SK-N-SH (cell line): ENCODE data around the gene GEMIN8. TPM values are rescaled to one million over a fixed set of nuclear protein-coding genes. Genes with fewer than 3 reads are reported as not detected.

ENCODE experiments used
- CTCF ChIA-PET: fragments of 300-600, 350-600 bp; formaldehyde crosslinking; extraction: SDS; loops from one replicate; lab custom pipeline; 2021; lab: Yijun Ruan, JAX
- POLR2A ChIA-PET: fragments of 350-600 bp; sonication (Branson Sonifier 250); formaldehyde crosslinking; extraction: SDS; loops from one replicate; lab custom pipeline; 2020; ENCODE audit warnings: antibody characterized with exemption, inconsistent platforms; lab: Yijun Ruan, JAX
- DNase-seq: peaks from one replicate; pipeline ENCODE4 v3.0.0; 2012
- H2AFZ ChIP-seq: fragments of 200-600 bp; sonication (generic); 2 replicates; pipeline ENCODE4 v1.8.1; 2016; ENCODE audit warnings: antibody characterized with exemption, mild to moderate bottlenecking, low read depth
- H3F3A ChIP-seq: fragments of 200-600 bp; sonication (generic); replicated peaks from 2 replicates; pipeline ENCODE3; 2016; ENCODE audit warnings: antibody characterized with exemption, mild to moderate bottlenecking; ENCODE audit not compliant: insufficient read depth
- H3K27ac ChIP-seq, 2 experiments: fragments of 200-500 bp in 1 of 2; fragments of 200-600 bp in 1 of 2; sonication (Bioruptor generic) in 1 of 2; sonication (generic), shearing (Covaris generic) in 1 of 2; 2 replicates each; pipeline versions ENCODE4 v1.5.1 to v1.6.1; 2014 to 2016; ENCODE audit warnings: low read depth in 2 of 2, inconsistent platforms in 1 of 2, low read length in 1 of 2, mild to moderate bottlenecking in 1 of 2, mixed read lengths in 1 of 2
- H3K27me3 ChIP-seq: fragments of 200-600 bp; sonication (generic), shearing (Covaris generic); 2 replicates; pipeline ENCODE4 v1.6.1; 2016; ENCODE audit warnings: mixed run types; ENCODE audit not compliant: insufficient read depth
- H3K36me3 ChIP-seq, 2 experiments: fragments of 200-500 bp in 1 of 2; fragments of 200-600 bp in 1 of 2; sonication (Bioruptor generic) in 1 of 2; sonication (generic) in 1 of 2; replicated peaks in 1 of 2; 2 replicates each; pipeline versions ENCODE3 to v1.5.1; 2014 to 2016; ENCODE audit warnings: low read length in 1 of 2, mild to moderate bottlenecking in 1 of 2; ENCODE audit not compliant: insufficient read depth in 2 of 2, control insufficient read depth in 1 of 2
- H3K4me1 ChIP-seq, 2 experiments: fragments of 200-500 bp in 1 of 2; fragments of 200-600 bp in 1 of 2; sonication (Bioruptor generic) in 1 of 2; sonication (generic), shearing (Covaris generic) in 1 of 2; 2 replicates each; pipeline versions ENCODE4 v1.5.1 to v1.6.1; 2014 to 2016; ENCODE audit warnings: low read depth in 1 of 2, low read length in 1 of 2, mixed run types in 1 of 2; ENCODE audit not compliant: insufficient read depth in 2 of 2, control insufficient read depth in 1 of 2
- H3K4me2 ChIP-seq: fragments of 200-600 bp; sonication (generic), shearing (Covaris generic); 2 replicates; pipeline ENCODE4 v1.6.1; 2017; ENCODE audit warnings: mixed run types
- H3K4me3 ChIP-seq, 2 experiments: fragments of 200-500 bp in 1 of 2; fragments of 200-600 bp in 1 of 2; sonication (Bioruptor generic) in 1 of 2; sonication (generic), shearing (Covaris generic) in 1 of 2; 2 replicates each; pipeline versions ENCODE4 v1.5.1 to v1.8.1; 2014 to 2016; ENCODE audit warnings: low read depth in 2 of 2, inconsistent platforms in 1 of 2, low read length in 1 of 2, mild to moderate bottlenecking in 1 of 2, mixed read lengths in 1 of 2, moderate library complexity in 1 of 2
- H3K79me2 ChIP-seq: fragments of 200-600 bp; sonication (generic); 2 replicates; pipeline ENCODE4 v1.8.1; 2017; ENCODE audit warnings: mild to moderate bottlenecking; ENCODE audit not compliant: insufficient read depth
- H3K9ac ChIP-seq: fragments of 200-600 bp; sonication (generic); 2 replicates; pipeline ENCODE4 v1.6.1; 2017; ENCODE audit warnings: mixed run types
- H3K9me2 ChIP-seq: fragments of 200-600 bp; sonication (generic); 2 replicates; pipeline ENCODE4 v1.6.1; 2017; ENCODE audit warnings: mixed run types
- H3K9me3 ChIP-seq: fragments of 200-600 bp; sonication (generic); 2 replicates; pipeline ENCODE4 v1.6.1; 2017; ENCODE audit warnings: mixed run types, mild to moderate bottlenecking, moderate library complexity
- H4K20me1 ChIP-seq: fragments of 200-600 bp; sonication (generic); 2 replicates; pipeline ENCODE4 v1.6.1; 2017; ENCODE audit warnings: mild to moderate bottlenecking, mixed run types; ENCODE audit not compliant: insufficient read depth
- CHD2 ChIP-seq: fragments of 150-350 bp; IDR thresholded peaks from 2 replicates; pipeline ENCODE4 v1.6.1; 2018; ENCODE audit warnings: low read length; ENCODE audit not compliant: partially characterized antibody
- CTCF ChIP-seq: fragments of 200-600 bp; sonication (generic); IDR thresholded peaks from 2 replicates; pipeline ENCODE4 v1.6.1; 2017; ENCODE audit warnings: antibody characterized with exemption, mild to moderate bottlenecking, moderate library complexity
- EP300 ChIP-seq, 2 experiments: IDR thresholded peaks; 2 replicates each; pipeline versions ENCODE4 v1.4.0 to v1.6.1; 2012; ENCODE audit warnings: borderline replicate concordance in 1 of 2, low read depth in 1 of 2, low read length in 1 of 2
- EZH2phosphoT487 ChIP-seq: fragments of 200-600 bp; sonication (generic); IDR thresholded peaks from 2 replicates; pipeline ENCODE4 v1.6.1; 2017; ENCODE audit warnings: low read depth, mixed run types, mild to moderate bottlenecking, antibody characterized with exemption, moderate library complexity, borderline replicate concordance
- FOSL2 ChIP-seq: IDR thresholded peaks from 2 replicates; pipeline ENCODE4 v1.4.0; 2012; ENCODE audit warnings: low read depth, mild to moderate bottlenecking, moderate library complexity, borderline replicate concordance
- FOXJ3 ChIP-seq: sonication (generic); formaldehyde crosslinking; IDR thresholded peaks from 2 replicates; pipeline ENCODE4 v1.5.1; 2020; ENCODE audit warnings: mild to moderate bottlenecking, missing genetic modification reagents
- FOXM1 ChIP-seq: IDR thresholded peaks from 2 replicates; pipeline ENCODE4 v1.4.0; 2012; ENCODE audit warnings: low read depth, mild to moderate bottlenecking
- GABPA ChIP-seq: IDR thresholded peaks from 2 replicates; pipeline ENCODE4 v1.4.0; 2012; ENCODE audit warnings: low read depth, mild to moderate bottlenecking
- GATA2 ChIP-seq: sonication (generic); formaldehyde crosslinking; IDR thresholded peaks from 2 replicates; pipeline ENCODE4 v1.5.0; 2020; ENCODE audit warnings: mild to moderate bottlenecking, missing genetic modification reagents
- IRF3 ChIP-seq: fragments of 150-350 bp; IDR thresholded peaks from 2 replicates; pipeline ENCODE4 v1.6.1; 2016; ENCODE audit warnings: mild to moderate bottlenecking, low read depth, low read length
- MEF2A ChIP-seq: IDR thresholded peaks from 2 replicates; pipeline ENCODE4 v1.4.0; 2012; ENCODE audit warnings: low read depth, borderline replicate concordance
- MXI1 ChIP-seq: IDR thresholded peaks from 2 replicates; pipeline ENCODE4 v1.6.1; 2012; ENCODE audit warnings: mild to moderate bottlenecking, low read depth, low read length, improper control_type of control experiment
- NFIC ChIP-seq: IDR thresholded peaks from 2 replicates; pipeline ENCODE4 v1.4.0; 2012; ENCODE audit warnings: borderline replicate concordance
- NRF1 ChIP-seq: IDR thresholded peaks from 2 replicates; pipeline ENCODE4 v1.6.1; 2012; ENCODE audit warnings: low read depth, mild to moderate bottlenecking, low read length
- PBX3 ChIP-seq: IDR thresholded peaks from 2 replicates; pipeline ENCODE4; 2012
- POLR2AphosphoS5 ChIP-seq: IDR thresholded peaks from 2 replicates; pipeline ENCODE4 v1.6.1; 2012; ENCODE audit warnings: low read depth, low read length
- RAD21 ChIP-seq: IDR thresholded peaks from 2 replicates; pipeline ENCODE4 v1.6.1; 2012; ENCODE audit warnings: mild to moderate bottlenecking, low read length
- RCOR1 ChIP-seq: fragments of 150-350 bp; IDR thresholded peaks from 2 replicates; pipeline ENCODE4 v1.6.1; 2017; ENCODE audit warnings: antibody characterized with exemption, low read length
- RFX5 ChIP-seq: IDR thresholded peaks from 2 replicates; pipeline ENCODE4 v1.6.1; 2012; ENCODE audit warnings: mild to moderate bottlenecking, improper control_type of control experiment, low read length
- SIN3A ChIP-seq: IDR thresholded peaks from 2 replicates; pipeline ENCODE4 v1.6.1; 2012; ENCODE audit warnings: low read depth, mild to moderate bottlenecking, low read length, moderate library complexity, borderline replicate concordance
- TCF12 ChIP-seq: IDR thresholded peaks from 2 replicates; pipeline ENCODE4 v1.4.0; 2012
- TEAD4 ChIP-seq: IDR thresholded peaks from 2 replicates; pipeline ENCODE4 v1.4.0; 2012; ENCODE audit warnings: mild to moderate bottlenecking, borderline replicate concordance; ENCODE audit not compliant: insufficient read depth
- USF2 ChIP-seq: fragments of 150-350 bp; IDR thresholded peaks from 2 replicates; pipeline ENCODE4 v1.6.1; 2017; ENCODE audit warnings: antibody characterized with exemption, low read length, low read depth, borderline replicate concordance
- YY1 ChIP-seq: IDR thresholded peaks from 2 replicates; pipeline ENCODE4 v1.4.0; 2012; ENCODE audit warnings: low read depth, mild to moderate bottlenecking
- polyA plus RNA-seq, 3 experiments: library from polyadenylated mRNA; depleted of rRNA; stranded (reverse); fragments of >200 nt; gene quantifications; 2 replicates each; pipeline ENCODE4 v1.2.3, GENCODE V29; 2012

Gene GEMIN8
- polyA plus RNA-seq, 1 of the 3 experiments (the other 2 are of a cell fraction): 69.8 TPM

GRCh38 chrX:14028473-14028872 lies 1.2 kb downstream of the GEMIN8 start (continued):
- TF ChIP-seq PBX3: no peak
- TF ChIP-seq CTCF: no peak

- ChIA-PET CTCF (no interaction called here), POLR2A (no interaction called here)
- peak overlapping the region in 1 of 2 experiments; percentile 92; a peak in 2 of 4 replicates for H3K27ac ChIP-seq
- no peaks in the 10 kb centered on the region for H4K20me1 ChIP-seq
- H3K9ac ChIP-seq: peak overlapping the region; percentile 85; the same call in 1 of the 2 replicates
- H3K27me3 ChIP-seq: no peaks in the 10 kb centered on the region
- H3K9me3 ChIP-seq: no peaks in the 10 kb centered on the region
- H3F3A ChIP-seq: peaks cover 32% of the 10 kb centered on the region
- H2AFZ ChIP-seq: no peak overlapping the region
- H3K9me2 ChIP-seq: no peaks in the 10 kb centered on the region
- H3K4me3 ChIP-seq: peak overlapping the region in 1 of 2 experiments; percentile 31; a peak in 2 of 4 replicates
- no peak for DNase-seq
- H3K4me1 ChIP-seq: peaks cover 12 to 20% of the 10 kb centered on the region in 2 experiments; a peak in 3 of 4 replicates
- H3K79me2 ChIP-seq: peaks cover 39% of the 10 kb centered on the region
- peaks cover 5 to 12% of the 10 kb centered on the region in 2 experiments for H3K36me3 ChIP-seq
- peak overlapping the region; percentile 85 for H3K4me2 ChIP-seq
- no peak for TF ChIP-seq USF2
- TF ChIP-seq FOXM1: no peak
- TF ChIP-seq PBX3: peak; percentile 55; the same call in 1 of the 2 replicates
- TF ChIP-seq RAD21: no peak
- no peak for TF ChIP-seq CHD2
- TF ChIP-seq POLR2AphosphoS5: no peak
- no peak for TF ChIP-seq GABPA
- TF ChIP-seq EP300 (IDR thresholded peaks at IDR 0.05; ENCODE audit: borderline replicate concordance in 1 of 2, low read depth in 1 of 2, low read length in 1 of 2): peak in 1 of 2 experiments; percentile 26; a peak in 1 of 4 replicates
- TF ChIP-seq SIN3A: no peak
- no peak for TF ChIP-seq EZH2phosphoT487
- TF ChIP-seq RFX5: no peak
- TF ChIP-seq FOSL2: peak; percentile 77
- no peak for TF ChIP-seq MEF2A
- no peak; the same call in 1 of the 2 replicates for TF ChIP-seq NFIC
- TF ChIP-seq TCF12: peak; percentile 35; the same call in 1 of the 2 replicates
- no peak for TF ChIP-seq TEAD4
- no peak for TF ChIP-seq IRF3
- TF ChIP-seq MXI1: no peak
- no peak for TF ChIP-seq YY1
- TF ChIP-seq RCOR1: no peak
- TF ChIP-seq FOXJ3 (CRISPR knock-in tag): no peak
- no peak for TF ChIP-seq NRF1
- no peak for TF ChIP-seq GATA2
Measured at GRCh38 chrX:14027511-14028019, 2.1 kb downstream of the GEMIN8 start.
